Measurements from ENCODE around the gene LZTR1. TPM values are rescaled to one million over a fixed set of nuclear protein-coding genes. Genes with fewer than 3 reads are reported as not detected.

Gene LZTR1
- total and polyA plus RNA-seq, 11 donors, result 18.4 to 41.9 (median 26.6) TPM

DNA sequence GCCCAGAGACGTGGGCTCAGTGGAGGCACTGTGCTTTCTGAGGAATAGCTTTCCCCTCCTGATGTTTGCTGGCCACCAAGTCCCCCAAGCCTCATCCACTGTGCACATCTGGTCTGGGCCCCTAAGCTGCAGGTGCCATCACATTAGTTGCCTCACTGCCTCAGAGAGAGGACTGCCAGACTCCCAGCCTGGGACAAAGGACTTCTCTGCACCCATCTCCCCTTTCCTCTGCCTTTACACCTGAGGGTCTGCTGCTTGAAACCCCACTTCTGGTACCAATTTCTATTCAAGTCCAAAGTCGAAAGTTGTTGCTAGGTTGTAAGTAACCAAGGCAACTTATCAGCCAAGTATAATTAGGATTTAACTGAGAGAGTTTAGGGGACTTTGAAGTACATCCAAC lies 3.7 kb upstream of the LZTR1 start:
- intact Hi-C loops (cut with DNase I), result no loop called here
- DNase-seq (no peak), ATAC-seq (no peak)
- H3K36me3 ChIP-seq, result peaks cover 0 to 3% (median 0%) of the 10 kb centered on the region in 9 donors
- no peak overlapping the region for H3K4me3 ChIP-seq
- WGBS, 4 donors, result 87 to 100% (median 90%) methylated on average over 2 of the region's 2 CpGs
- H3K9me3 ChIP-seq, result peaks cover 0 to 13% (median 2%) of the 10 kb centered on the region in 12 donors
- no peak overlapping the region for H3K27ac ChIP-seq
- TF ChIP-seq, protein P1, sequence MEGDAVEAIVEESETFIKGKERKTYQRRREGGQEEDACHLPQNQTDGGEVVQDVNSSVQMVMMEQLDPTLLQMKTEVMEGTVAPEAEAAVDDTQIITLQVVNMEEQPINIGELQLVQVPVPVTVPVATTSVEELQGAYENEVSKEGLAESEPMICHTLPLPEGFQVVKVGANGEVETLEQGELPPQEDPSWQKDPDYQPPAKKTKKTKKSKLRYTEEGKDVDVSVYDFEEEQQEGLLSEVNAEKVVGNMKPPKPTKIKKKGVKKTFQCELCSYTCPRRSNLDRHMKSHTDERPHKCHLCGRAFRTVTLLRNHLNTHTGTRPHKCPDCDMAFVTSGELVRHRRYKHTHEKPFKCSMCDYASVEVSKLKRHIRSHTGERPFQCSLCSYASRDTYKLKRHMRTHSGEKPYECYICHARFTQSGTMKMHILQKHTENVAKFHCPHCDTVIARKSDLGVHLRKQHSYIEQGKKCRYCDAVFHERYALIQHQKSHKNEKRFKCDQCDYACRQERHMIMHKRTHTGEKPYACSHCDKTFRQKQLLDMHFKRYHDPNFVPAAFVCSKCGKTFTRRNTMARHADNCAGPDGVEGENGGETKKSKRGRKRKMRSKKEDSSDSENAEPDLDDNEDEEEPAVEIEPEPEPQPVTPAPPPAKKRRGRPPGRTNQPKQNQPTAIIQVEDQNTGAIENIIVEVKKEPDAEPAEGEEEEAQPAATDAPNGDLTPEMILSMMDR (IDR thresholded peaks at IDR 0.05), result no peak
- TF ChIP-seq POLR2A (IDR thresholded peaks at IDR 0.05), result no peak
- H3K4me1 ChIP-seq, result peaks cover 7 to 35% (median 23%) of the 10 kb centered on the region in 12 donors
- peaks cover 0 to 3% (median 0%) of the 10 kb centered on the region in 9 donors for H3K27me3 ChIP-seq

DNA sequence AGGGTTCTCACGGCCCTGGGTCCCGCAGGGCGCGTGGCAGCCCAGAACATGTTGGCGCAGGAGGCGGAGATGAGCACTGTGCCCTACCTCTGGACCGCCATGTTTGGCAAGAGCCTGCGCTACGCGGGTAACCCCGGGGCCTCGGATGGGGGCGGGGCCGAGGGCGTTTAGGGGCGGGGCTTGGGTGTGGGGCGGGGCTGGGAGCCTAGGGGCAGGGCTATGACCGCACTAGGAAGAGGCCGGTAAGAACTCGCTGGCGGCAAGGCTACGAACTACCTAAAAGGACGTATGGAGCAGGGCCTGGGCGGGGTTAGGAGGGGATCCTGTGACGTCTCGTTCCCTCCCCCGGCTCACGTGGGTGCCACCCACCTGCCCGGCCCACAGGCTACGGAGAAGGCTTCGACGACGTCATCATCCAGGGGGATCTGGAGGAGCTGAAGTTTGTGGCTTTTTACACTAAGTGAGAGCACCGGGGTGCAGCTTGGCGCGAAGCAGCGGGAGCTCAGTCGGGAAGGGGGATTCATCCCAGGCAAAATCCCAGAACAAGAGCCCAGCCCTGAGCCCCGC lies 2.8 kb upstream of the LZTR1 start:
- H3K9me3 ChIP-seq, result peaks cover 0 to 13% (median 2%) of the 10 kb centered on the region in 12 donors
- DNase-seq, result peak; percentile 43 to 79 (median 68)
- H3K27ac ChIP-seq, result peak overlapping the region in 1 of 12 donors; percentile 94
- ATAC-seq, result peak in 3 of 4 donors; percentile 47 to 54 (median 52)
- peaks cover 0 to 3% (median 0%) of the 10 kb centered on the region in 9 donors for H3K27me3 ChIP-seq
- intact Hi-C loops (cut with DNase I), result no loop called here
- 10 to 21% (median 16%) methylated on average over 22 to 39 of the region's 39 CpGs for WGBS, 4 donors
- peaks cover 0 to 12% (median 5%) of the 10 kb centered on the region in 9 donors for H3K36me3 ChIP-seq
- peaks cover 7 to 39% (median 25%) of the 10 kb centered on the region in 12 donors for H3K4me1 ChIP-seq
- H3K4me3 ChIP-seq, result peak overlapping the region in 10 of 12 donors; percentile 11 to 51 (median 32)
- TF ChIP-seq POLR2A (IDR thresholded peaks at IDR 0.05), result no peak

DNA sequence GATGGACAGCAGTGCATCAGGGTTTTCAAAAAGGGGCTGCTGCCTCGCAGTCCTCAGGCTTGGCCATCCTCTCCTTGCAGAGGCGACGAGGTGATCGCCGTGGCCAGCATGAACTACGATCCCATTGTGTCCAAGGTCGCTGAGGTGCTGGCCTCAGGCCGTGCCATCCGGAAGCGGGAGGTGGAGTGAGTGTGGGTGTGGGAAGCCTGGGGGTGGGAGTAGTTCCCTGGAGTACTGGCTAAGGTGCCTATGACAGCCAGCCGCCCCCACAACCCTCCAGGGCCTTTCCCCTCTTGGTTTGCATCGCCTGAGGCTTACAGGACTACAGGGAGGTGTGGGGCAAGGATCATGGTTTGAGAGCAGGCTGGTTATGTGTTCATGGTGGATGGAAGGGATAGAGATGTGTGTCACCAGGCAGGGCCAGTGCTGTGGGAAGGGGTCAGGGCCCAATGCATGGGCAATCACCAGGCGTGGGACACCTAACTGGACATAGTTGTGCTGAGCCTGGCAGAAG lies 2.1 kb upstream of the LZTR1 start:
- Histone ChIP-seq H3K27me3 (peaks cover 0 to 3% (median 0%) of the 10 kb centered on the region in 9 donors), H3K4me1 (peaks cover 7 to 39% (median 25%) of the 10 kb centered on the region in 12 donors), H3K36me3 (peaks cover 0 to 12% (median 5%) of the 10 kb centered on the region in 9 donors), H3K9me3 (peaks cover 0 to 13% (median 2%) of the 10 kb centered on the region in 12 donors), H3K4me3 (peak overlapping the region in 10 of 12 donors; percentile 11 to 51 (median 32)), H3K27ac (peak overlapping the region in 1 of 12 donors; percentile 94)
- no peak for DNase-seq
- intact Hi-C loops (cut with DNase I), result loop anchor here in 3 of 10 donors (2.0 to 10.0 kb wide), 7 partner anchors 21 to 125 kb away; partner anchors contain the start of genes CRKL (in 1 of the 3), PI4KA (in 1 of the 3) and SNAP29 (in 1 of the 3)
- TF ChIP-seq, protein P1 (IDR thresholded peaks at IDR 0.05), result no peak
- no peak for TF ChIP-seq POLR2A (IDR thresholded peaks at IDR 0.05)
- no peak for ATAC-seq
- 44 to 53% (median 52%) methylated on average over 13 of the region's 13 CpGs for WGBS, 4 donors

DNA sequence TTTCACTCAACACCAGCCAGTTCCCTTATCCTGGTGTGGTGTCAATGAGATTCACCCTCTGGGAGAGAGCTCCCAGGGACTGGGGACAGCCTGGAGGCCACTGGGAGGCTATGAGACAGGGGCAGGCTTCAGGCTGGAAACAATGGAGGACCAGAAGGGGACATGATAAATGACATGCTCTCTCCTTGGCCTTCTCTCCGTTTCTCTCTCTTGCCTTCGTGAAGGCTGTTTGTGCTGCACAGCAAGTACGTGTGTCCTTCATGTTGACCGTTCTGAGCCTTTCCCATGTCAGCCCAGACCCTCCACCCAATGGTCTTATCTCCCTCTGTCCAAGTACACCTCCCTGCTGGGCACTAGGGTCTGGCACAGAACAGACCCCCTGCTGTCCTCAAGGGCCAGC lies 1.6 kb upstream of the LZTR1 start:
- Histone ChIP-seq H3K4me1 (peaks cover 7 to 39% (median 25%) of the 10 kb centered on the region in 12 donors), H3K9me3 (peaks cover 0 to 13% (median 2%) of the 10 kb centered on the region in 12 donors), H3K4me3 (no peak overlapping the region), H3K27ac (peak overlapping the region in 1 of 12 donors; percentile 94), H3K27me3 (peaks cover 0 to 3% (median 0%) of the 10 kb centered on the region in 9 donors), H3K36me3 (peaks cover 0 to 17% (median 6%) of the 10 kb centered on the region in 9 donors)
- WGBS, 4 donors, result 88 to 94% (median 91%) methylated on average over 4 of the region's 4 CpGs
- ATAC-seq (no peak), DNase-seq (no peak)
- TF ChIP-seq POLR2A (IDR thresholded peaks at IDR 0.05), result no peak
- TF ChIP-seq, protein P1 (IDR thresholded peaks at IDR 0.05), result no peak
- intact Hi-C loops (cut with DNase I), result loop anchor here in 3 of 10 donors (2.0 to 10.0 kb wide), 7 partner anchors 20 to 126 kb away; partner anchors contain the start of genes CRKL (in 1 of the 3), PI4KA (in 1 of the 3) and SNAP29 (in 1 of the 3)

All from heart left ventricle (tissue), 16 donors.